HepG2 (cell line): ENCODE measurements around the gene JPT1. TPM values are rescaled to one million over a fixed set of nuclear protein-coding genes. Genes with fewer than 3 reads are reported as not detected.

Experiments
- GLI4 ChIP-seq: sonication (generic); formaldehyde crosslinking; IDR thresholded peaks from 2 replicates; pipeline ENCODE4 v1.5.1; 2020; ENCODE audit warnings: missing genetic modification reagents, mild to moderate bottlenecking, moderate library complexity, borderline replicate concordance
- NRL ChIP-seq: sonication (generic); formaldehyde crosslinking; IDR thresholded peaks from 2 replicates; pipeline ENCODE4 v1.5.0; 2020; ENCODE audit warnings: missing genetic modification reagents, mild to moderate bottlenecking, moderate library complexity, borderline replicate concordance
- PPARG ChIP-seq: conservative IDR thresholded peaks from 2 replicates; pipeline ENCODE4 v1.6.1; 2016; ENCODE audit warnings: missing biosample characterization, missing genetic modification reagents
- RARA ChIP-seq: IDR thresholded peaks from 2 replicates; pipeline ENCODE4 v1.6.1; 2016; ENCODE audit warnings: missing genetic modification reagents, missing compliant biosample characterization
- RARG ChIP-seq: sonication (generic); formaldehyde crosslinking; IDR thresholded peaks from 2 replicates; pipeline ENCODE4 v1.4.0; 2020; ENCODE audit warnings: low read depth, mild to moderate bottlenecking, missing genetic modification reagents
- TBP ChIP-seq: sonication (generic); formaldehyde crosslinking; IDR thresholded peaks from 2 replicates; pipeline ENCODE4 v1.5.0; 2020; ENCODE audit warnings: missing genetic modification reagents
- ZBTB33 ChIP-seq: sonication (generic); formaldehyde crosslinking; IDR thresholded peaks from 2 replicates; pipeline ENCODE4 v1.4.0; 2020; ENCODE audit warnings: missing genetic modification reagents
- ZMYM3 ChIP-seq: sonication (generic); formaldehyde crosslinking; IDR thresholded peaks from 2 replicates; pipeline ENCODE4 v1.5.1; 2020; ENCODE audit warnings: mild to moderate bottlenecking, missing genetic modification reagents
- ZNF180 ChIP-seq: sonication (generic); formaldehyde crosslinking; IDR thresholded peaks from 2 replicates; pipeline ENCODE4 v1.4.0; 2020; ENCODE audit warnings: low read depth, missing genetic modification reagents, borderline replicate concordance
- ZNF335 ChIP-seq: sonication (generic); formaldehyde crosslinking; IDR thresholded peaks from 2 replicates; pipeline ENCODE4 v1.4.0; 2020; ENCODE audit warnings: missing genetic modification reagents
- ZNF503 ChIP-seq: sonication (generic); formaldehyde crosslinking; IDR thresholded peaks from 2 replicates; pipeline ENCODE4 v1.4.0; 2020; ENCODE audit warnings: missing genetic modification reagents
- polyA plus RNA-seq, 8 experiments: library from polyadenylated mRNA; depleted of rRNA in 3 of 8; stranded (reverse) in 7 of 8; unstranded in 1 of 8; fragments of >200 nt; fragmentation: Illumina TruSeq in 4 of 8; extraction: Trizol in 4 of 8; gene quantifications; 2 replicates each; pipeline versions ENCODE4 v1.2.1 to v1.2.3, GENCODE V29; 2011 to 2016; ENCODE audit warnings: low read depth in 4 of 8, missing spikeins in 1 of 8, mixed read lengths in 1 of 8; ENCODE audit not compliant: insufficient read depth in 1 of 8
- total RNA-seq, 5 experiments: library from RNA; depleted of rRNA; stranded (reverse); fragments of >200 nt; fragmentation: Illumina TruSeq; extraction: Trizol; gene quantifications; 2 replicates each; pipeline ENCODE4 v1.2.3, GENCODE V29; 2016; ENCODE audit warnings: low read depth in 1 of 5
- TF ChIP-seq, protein P1 (sequence below): sonication (generic); formaldehyde crosslinking; IDR thresholded peaks from 2 replicates; pipeline ENCODE4 v1.5.1; 2020; ENCODE audit warnings: missing genetic modification reagents, mild to moderate bottlenecking, borderline replicate concordance
- TF ChIP-seq, protein P2 (sequence below): sonication (generic); formaldehyde crosslinking; conservative IDR thresholded peaks from 2 replicates; pipeline ENCODE4 v1.4.0; 2020; ENCODE audit warnings: missing genetic modification reagents
- TF ChIP-seq, protein P3 (sequence below): IDR thresholded peaks from 2 replicates; pipeline ENCODE4 v1.6.1; 2016; ENCODE audit warnings: missing compliant biosample characterization, missing genetic modification reagents, borderline replicate concordance
- TF ChIP-seq, protein P4 (sequence below): sonication (generic); formaldehyde crosslinking; IDR thresholded peaks from 2 replicates; pipeline ENCODE4 v1.8.0; 2022; ENCODE audit warnings: mild to moderate bottlenecking, missing genetic modification reagents

Gene JPT1
- total and polyA plus RNA-seq, 2 of the 13 experiments (the other 11 are each of a cell fraction or from before 2014, with no cell fraction given) = 43.3 to 256 TPM

DNA sequence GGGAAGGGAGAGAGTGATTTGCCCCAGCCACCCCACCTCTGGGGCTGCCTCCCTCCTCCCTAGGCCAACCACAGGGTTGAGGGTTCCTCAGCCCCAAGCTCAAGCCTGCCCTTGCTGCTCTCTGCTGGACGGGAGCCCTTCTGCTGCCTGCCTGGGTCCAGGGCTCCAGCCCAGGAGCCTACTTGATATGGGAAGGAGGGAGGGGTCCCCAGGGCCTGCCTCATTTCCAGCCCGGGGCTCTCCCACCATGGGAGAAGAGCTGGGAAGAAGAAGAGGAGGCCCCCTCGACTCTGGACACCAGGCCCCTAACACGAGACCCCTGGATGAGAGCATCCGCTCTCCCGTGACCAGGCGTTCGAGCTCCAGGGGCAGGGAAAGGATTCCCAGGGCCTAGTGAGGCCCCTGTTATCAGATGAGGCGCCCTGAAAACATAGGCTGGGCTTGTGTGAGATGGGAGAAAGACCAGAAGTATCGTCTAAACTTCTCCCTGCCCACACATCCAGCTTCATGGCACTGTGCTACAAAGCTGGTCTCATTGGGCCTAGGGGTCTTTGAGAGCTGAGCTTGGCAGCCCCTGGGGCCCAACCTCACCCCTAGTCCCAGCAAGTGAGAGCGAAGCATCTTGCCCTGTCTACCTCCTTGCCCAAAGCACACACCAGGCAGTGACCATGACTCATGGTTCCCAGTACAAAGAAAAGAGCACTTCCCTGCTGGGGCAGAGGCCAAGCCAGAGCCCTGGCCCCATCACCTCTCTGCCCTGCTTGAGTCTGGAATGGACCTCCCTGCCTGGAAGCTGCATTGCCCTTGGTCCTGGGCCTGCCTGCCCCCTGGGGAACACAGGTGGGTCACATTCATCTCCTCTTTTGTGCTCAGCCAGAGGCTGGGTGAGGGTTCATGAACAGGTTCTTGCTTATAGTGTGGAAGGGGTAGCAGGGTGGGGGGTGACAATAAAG lies 65.6 kb downstream of the JPT1 start (continued):
- TF ChIP-seq RARG (CRISPR knock-in tag) = no peak
- peak; percentile 79 for TF ChIP-seq RARA (CRISPR knock-in tag)
- TF ChIP-seq PPARG = peak; percentile 72
- TF ChIP-seq, protein P1, sequence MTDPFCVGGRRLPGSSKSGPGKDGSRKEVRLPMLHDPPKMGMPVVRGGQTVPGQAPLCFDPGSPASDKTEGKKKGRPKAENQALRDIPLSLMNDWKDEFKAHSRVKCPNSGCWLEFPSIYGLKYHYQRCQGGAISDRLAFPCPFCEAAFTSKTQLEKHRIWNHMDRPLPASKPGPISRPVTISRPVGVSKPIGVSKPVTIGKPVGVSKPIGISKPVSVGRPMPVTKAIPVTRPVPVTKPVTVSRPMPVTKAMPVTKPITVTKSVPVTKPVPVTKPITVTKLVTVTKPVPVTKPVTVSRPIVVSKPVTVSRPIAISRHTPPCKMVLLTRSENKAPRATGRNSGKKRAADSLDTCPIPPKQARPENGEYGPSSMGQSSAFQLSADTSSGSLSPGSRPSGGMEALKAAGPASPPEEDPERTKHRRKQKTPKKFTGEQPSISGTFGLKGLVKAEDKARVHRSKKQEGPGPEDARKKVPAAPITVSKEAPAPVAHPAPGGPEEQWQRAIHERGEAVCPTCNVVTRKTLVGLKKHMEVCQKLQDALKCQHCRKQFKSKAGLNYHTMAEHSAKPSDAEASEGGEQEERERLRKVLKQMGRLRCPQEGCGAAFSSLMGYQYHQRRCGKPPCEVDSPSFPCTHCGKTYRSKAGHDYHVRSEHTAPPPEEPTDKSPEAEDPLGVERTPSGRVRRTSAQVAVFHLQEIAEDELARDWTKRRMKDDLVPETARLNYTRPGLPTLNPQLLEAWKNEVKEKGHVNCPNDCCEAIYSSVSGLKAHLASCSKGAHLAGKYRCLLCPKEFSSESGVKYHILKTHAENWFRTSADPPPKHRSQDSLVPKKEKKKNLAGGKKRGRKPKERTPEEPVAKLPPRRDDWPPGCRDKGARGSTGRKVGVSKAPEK (CRISPR knock-in tag) = no peak
- no peak for TF ChIP-seq GLI4 (CRISPR knock-in tag)
- TF ChIP-seq, protein P2, sequence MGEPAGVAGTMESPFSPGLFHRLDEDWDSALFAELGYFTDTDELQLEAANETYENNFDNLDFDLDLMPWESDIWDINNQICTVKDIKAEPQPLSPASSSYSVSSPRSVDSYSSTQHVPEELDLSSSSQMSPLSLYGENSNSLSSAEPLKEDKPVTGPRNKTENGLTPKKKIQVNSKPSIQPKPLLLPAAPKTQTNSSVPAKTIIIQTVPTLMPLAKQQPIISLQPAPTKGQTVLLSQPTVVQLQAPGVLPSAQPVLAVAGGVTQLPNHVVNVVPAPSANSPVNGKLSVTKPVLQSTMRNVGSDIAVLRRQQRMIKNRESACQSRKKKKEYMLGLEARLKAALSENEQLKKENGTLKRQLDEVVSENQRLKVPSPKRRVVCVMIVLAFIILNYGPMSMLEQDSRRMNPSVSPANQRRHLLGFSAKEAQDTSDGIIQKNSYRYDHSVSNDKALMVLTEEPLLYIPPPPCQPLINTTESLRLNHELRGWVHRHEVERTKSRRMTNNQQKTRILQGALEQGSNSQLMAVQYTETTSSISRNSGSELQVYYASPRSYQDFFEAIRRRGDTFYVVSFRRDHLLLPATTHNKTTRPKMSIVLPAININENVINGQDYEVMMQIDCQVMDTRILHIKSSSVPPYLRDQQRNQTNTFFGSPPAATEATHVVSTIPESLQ (CRISPR knock-in tag) = no peak
- TF ChIP-seq, protein P3, sequence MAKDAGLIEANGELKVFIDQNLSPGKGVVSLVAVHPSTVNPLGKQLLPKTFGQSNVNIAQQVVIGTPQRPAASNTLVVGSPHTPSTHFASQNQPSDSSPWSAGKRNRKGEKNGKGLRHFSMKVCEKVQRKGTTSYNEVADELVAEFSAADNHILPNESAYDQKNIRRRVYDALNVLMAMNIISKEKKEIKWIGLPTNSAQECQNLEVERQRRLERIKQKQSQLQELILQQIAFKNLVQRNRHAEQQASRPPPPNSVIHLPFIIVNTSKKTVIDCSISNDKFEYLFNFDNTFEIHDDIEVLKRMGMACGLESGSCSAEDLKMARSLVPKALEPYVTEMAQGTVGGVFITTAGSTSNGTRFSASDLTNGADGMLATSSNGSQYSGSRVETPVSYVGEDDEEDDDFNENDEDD = peak; percentile 20; the same call in 1 of the 2 replicates
- TF ChIP-seq NRL = 0 out of 2 replicates have a peak, but pooled peaks have one; percentile 49
- TF ChIP-seq TBP (CRISPR knock-in tag) = no peak
- 0 out of 2 replicates have a peak, but pooled peaks have one; percentile 34 for TF ChIP-seq ZNF503 (CRISPR knock-in tag)
- TF ChIP-seq, protein P4, sequence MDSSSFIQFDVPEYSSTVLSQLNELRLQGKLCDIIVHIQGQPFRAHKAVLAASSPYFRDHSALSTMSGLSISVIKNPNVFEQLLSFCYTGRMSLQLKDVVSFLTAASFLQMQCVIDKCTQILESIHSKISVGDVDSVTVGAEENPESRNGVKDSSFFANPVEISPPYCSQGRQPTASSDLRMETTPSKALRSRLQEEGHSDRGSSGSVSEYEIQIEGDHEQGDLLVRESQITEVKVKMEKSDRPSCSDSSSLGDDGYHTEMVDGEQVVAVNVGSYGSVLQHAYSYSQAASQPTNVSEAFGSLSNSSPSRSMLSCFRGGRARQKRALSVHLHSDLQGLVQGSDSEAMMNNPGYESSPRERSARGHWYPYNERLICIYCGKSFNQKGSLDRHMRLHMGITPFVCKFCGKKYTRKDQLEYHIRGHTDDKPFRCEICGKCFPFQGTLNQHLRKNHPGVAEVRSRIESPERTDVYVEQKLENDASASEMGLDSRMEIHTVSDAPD = no peak
- TF ChIP-seq ZNF180 (CRISPR knock-in tag) = no peak
- 0 out of 2 replicates have a peak, but pooled peaks have one; percentile 13 for TF ChIP-seq ZMYM3 (CRISPR knock-in tag)
- TF ChIP-seq ZBTB33 (CRISPR knock-in tag) = peak; percentile 8; the same call in 1 of the 2 replicates
- no peak for TF ChIP-seq ZNF335
